ENCODE data around the gene ETV2. TPM values are rescaled to one million over a fixed set of nuclear protein-coding genes. Genes with fewer than 3 reads are reported as not detected.

The ETV2 gene
- total RNA-seq, 1 donor from 2014 or later = 0.72 TPM

- DNase-seq (no peak), ATAC-seq (no peak)
- TF ChIP-seq, protein P1, sequence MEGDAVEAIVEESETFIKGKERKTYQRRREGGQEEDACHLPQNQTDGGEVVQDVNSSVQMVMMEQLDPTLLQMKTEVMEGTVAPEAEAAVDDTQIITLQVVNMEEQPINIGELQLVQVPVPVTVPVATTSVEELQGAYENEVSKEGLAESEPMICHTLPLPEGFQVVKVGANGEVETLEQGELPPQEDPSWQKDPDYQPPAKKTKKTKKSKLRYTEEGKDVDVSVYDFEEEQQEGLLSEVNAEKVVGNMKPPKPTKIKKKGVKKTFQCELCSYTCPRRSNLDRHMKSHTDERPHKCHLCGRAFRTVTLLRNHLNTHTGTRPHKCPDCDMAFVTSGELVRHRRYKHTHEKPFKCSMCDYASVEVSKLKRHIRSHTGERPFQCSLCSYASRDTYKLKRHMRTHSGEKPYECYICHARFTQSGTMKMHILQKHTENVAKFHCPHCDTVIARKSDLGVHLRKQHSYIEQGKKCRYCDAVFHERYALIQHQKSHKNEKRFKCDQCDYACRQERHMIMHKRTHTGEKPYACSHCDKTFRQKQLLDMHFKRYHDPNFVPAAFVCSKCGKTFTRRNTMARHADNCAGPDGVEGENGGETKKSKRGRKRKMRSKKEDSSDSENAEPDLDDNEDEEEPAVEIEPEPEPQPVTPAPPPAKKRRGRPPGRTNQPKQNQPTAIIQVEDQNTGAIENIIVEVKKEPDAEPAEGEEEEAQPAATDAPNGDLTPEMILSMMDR (IDR thresholded peaks at IDR 0.05) = no peak
- Histone ChIP-seq H3K27me3 (no peaks in the 10 kb centered on the region), H3K4me1 (no peaks in the 10 kb centered on the region), H3K36me3 (no peaks in the 10 kb centered on the region), H3K4me3 (no peak overlapping the region), H3K9me3 (no peaks in the 10 kb centered on the region), H3K27ac (no peak overlapping the region)
- intact Hi-C loops (cut with DNase I) = no loop called here
Observed at GRCh38 chr19:35622750-35623149, 18.8 kb upstream of the ETV2 start.

DNA sequence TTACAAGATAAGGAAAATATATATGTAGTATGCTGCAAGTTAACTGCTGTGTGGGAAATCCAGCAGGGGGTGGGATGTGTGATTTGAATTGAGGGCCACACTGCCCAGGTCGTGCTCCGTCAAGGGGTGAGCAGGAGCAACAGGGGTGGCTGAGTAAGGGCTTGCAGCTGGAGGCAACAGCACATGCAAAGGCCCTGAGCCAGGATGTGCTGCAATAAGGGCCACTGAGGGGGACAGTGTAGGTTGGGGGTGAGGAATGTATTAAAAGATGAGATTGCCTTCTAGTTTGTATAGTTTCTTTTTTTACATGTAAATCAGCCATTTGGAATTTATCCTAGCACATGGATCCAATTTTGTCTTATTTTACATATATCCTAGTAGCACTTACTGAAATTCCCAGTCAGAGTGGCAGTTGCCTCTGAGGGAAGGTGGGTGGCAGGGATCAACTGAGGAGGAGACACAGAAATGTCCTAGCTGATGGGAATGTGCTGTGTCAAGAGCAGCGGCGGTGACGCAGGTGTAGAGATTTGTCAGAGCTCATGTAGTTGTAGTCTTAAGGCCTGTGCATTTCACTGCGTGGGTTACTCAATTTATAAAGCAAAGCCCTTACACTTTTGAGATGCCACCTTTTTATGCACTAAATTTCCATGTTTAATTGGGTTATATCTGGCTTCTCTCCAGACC is 18.1 kb upstream of the ETV2 start:
- DNase-seq (no peak), ATAC-seq (no peak)
- Histone ChIP-seq H3K4me3 (no peak overlapping the region), H3K27me3 (no peaks in the 10 kb centered on the region), H3K36me3 (no peaks in the 10 kb centered on the region), H3K4me1 (no peaks in the 10 kb centered on the region), H3K27ac (no peak overlapping the region), H3K9me3 (no peaks in the 10 kb centered on the region)
- intact Hi-C loops (cut with DNase I) = no loop called here
- TF ChIP-seq, protein P1 (IDR thresholded peaks at IDR 0.05) = no peak

DNA sequence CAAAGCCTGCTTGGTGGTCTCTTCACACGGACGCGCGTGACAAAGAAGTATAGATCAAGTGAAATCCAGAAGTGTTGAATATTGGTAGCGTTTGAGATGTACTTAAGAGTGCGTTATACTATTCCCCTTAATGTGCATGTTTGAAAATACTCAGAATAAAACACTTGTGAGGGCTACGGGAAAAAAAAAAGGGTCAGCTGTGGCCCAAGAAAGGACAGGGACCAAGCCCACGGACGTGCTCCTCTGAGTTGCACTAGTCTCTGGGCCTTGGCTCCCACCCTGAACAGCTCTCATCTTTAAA is 13.3 kb upstream of the ETV2 start:
- intact Hi-C loops (cut with DNase I) = no loop called here
- Histone ChIP-seq H3K36me3 (peaks cover 28% of the 10 kb centered on the region), H3K4me3 (peak overlapping the region; percentile 96), H3K27me3 (no peaks in the 10 kb centered on the region), H3K9me3 (no peaks in the 10 kb centered on the region), H3K4me1 (peaks cover 9% of the 10 kb centered on the region), H3K27ac (peak overlapping the region; percentile 96)
- TF ChIP-seq, protein P1 (IDR thresholded peaks at IDR 0.05) = no peak
- DNase-seq (no peak), ATAC-seq (no peak)

- intact Hi-C loops (cut with DNase I) = no loop called here
- DNase-seq = peak; percentile 96
- peaks cover 9% of the 10 kb centered on the region for H3K4me1 ChIP-seq
- H3K9me3 ChIP-seq = no peaks in the 10 kb centered on the region
- TF ChIP-seq, protein P1 (IDR thresholded peaks at IDR 0.05) = no peak
- H3K27me3 ChIP-seq = no peaks in the 10 kb centered on the region
- peak within 1 kb of the TSS; percentile 96 for H3K27ac ChIP-seq
- peaks cover 34% of the 10 kb centered on the region for H3K36me3 ChIP-seq
- peak; percentile 100 for ATAC-seq
- H3K4me3 ChIP-seq = peak within 1 kb of the TSS; percentile 96
Observed at GRCh38 chr19:35628565-35629331, 12.8 kb upstream of the ETV2 start, which contains the start of gene RBM42. TSS of gene RBM42 (plus strand) at chr19:35629036. CDS start at chr19:35629154, 118 bp downstream.

- intact Hi-C loops (cut with DNase I) = no loop called here
- TF ChIP-seq, protein P1 (IDR thresholded peaks at IDR 0.05) = no peak
- Histone ChIP-seq H3K27me3 (no peaks in the 10 kb centered on the region), H3K4me3 (peak overlapping the region; percentile 96), H3K36me3 (peaks cover 39% of the 10 kb centered on the region), H3K9me3 (no peaks in the 10 kb centered on the region), H3K4me1 (peaks cover 9% of the 10 kb centered on the region), H3K27ac (peak overlapping the region; percentile 96)
- ATAC-seq (no peak), DNase-seq (no peak)
Observed at GRCh38 chr19:35629332-35629633, 12.3 kb upstream of the ETV2 start.
